Hypothalamus (tissue), 51 donors: Measurements from ENCODE around the gene SENP7.
A peak's percentile ranks its signal among the peaks of the same experiment; 100 is the strongest.
"Not testable (repeated sequence)": the region's sequence is repeated elsewhere in the genome, so short reads cannot be mapped to it uniquely, and the experiment has no call there.

Experiments
- DNase-seq, 51 donors: peaks; one replicate each; lab custom pipeline; 2025; lab: John Stamatoyannopoulos, UW

The SENP7 gene

GRCh38 chr3:101527441-101527840 lies 14.4 kb upstream of the SENP7 start:
- DNase-seq, result no peak

DNA sequence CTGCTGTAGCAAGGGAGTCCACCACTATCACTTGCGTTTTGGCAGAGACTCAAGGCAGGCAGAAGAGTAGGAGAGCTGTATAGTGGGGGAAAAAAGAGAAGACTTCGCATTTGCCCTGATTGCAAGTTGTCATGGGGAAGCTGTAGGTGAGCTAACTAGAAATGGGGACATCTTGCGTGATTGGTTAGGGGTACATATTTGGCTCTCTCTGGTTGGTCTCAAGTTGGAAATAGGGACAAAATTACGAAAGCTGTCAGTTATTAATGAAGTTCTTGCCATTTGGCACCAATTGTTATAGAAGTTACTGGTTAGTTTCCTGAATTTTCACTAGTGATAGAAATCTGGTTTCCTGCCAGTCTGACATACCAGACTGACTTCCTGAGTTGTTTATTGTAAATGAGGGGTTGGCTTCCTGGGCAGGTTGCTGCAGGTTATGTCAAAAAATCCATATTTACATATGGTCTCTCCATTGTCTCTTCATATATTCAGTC lies 8.2 kb upstream of the SENP7 start:
- no peak for DNase-seq

GRCh38 chr3:101519685-101520365 lies 6.8 kb upstream of the SENP7 start:
- no peak for DNase-seq

DNA sequence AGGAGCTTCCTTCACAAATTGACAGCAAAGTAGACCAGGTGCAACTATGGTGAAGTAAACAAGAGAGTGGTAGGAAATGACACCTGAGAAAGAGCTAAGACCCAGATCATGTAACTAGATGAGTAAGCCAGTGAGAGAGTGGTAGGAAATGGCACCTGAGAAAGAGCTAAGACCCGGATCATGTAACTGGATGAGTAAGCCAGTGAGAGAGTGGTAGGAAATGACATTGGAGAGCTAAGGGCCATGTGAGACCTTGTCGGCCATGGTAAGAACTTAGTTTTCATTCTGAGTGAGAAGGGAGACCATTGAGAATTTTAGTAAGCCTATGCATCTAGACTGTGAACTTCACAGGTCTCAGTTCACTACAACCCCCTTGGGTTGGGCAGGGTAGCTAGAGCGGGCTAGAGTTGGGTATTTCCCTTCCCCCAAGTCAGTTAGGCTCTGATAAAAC lies 5.4 kb upstream of the SENP7 start:
- no peak for DNase-seq

DNA sequence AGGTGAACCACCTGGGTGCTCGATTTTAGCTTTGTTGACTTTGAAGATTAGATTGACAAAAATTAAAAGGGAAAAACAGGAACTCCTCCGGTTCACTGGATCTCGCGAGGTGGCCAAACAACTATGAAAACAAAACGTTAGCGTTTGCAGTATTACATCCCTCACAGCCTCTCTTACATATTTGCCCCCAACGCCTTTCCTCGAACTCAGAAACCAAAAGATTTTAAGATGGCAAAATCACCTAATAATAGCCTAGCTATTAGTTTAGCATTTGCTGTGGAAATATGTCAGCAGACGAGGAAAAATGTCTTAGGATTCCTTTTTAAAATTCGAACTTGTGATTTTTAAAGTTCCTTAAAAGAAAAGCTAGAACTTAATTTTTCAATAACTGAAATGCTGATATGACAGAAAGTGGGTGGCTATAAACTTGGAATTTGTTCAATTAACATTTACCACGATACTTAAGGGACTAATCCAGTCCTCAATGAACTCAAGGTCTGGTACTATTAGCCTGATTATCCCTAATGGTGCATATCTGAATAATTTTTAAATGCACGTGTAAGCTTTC lies 491 bp upstream of the SENP7 start:
- no peak for DNase-seq

- DNase-seq, result peak in 1 of 51 donors; percentile 28
These were observed 691 bp downstream of the SENP7 start for GRCh38 chr3:101512396-101512645.

GRCh38 chr3:101509811-101510210 lies 3.2 kb downstream of the SENP7 start:
- DNase-seq, result no peak

- no peak for DNase-seq
These were observed 3.7 kb downstream of the SENP7 start for GRCh38 chr3:101509281-101509680.

DNA sequence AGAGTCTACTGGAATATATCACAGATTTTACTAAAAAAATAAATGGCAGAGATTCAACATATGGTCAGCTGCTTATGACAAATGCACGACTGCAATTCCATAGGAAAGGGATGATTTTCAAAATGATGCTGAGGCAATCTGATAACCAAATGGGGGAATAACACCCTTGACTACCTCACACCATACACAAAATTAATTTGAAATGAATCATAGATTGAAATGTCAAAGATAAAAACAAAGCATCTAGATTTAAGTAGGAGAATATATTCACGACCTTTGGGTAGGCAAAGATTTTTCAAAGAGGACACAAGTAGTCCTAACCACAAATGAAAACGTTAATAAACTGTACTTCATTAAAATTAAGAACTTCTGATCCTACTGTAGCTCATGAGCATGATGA lies 11.2 kb downstream of the SENP7 start:
- DNase-seq, result no peak

- DNase-seq, result no peak
These were observed 12.8 kb downstream of the SENP7 start for GRCh38 chr3:101500208-101500607.

GRCh38 chr3:101497803-101498202 lies 15.2 kb downstream of the SENP7 start:
- no peak for DNase-seq

- DNase-seq, result no peak
These were observed 17.5 kb downstream of the SENP7 start for GRCh38 chr3:101495552-101495951.

GRCh38 chr3:101484805-101485620 lies 28.0 kb downstream of the SENP7 start:
- no peak for DNase-seq

- no peak for DNase-seq
These were observed 34.0 kb downstream of the SENP7 start for GRCh38 chr3:101478980-101479379.

DNA sequence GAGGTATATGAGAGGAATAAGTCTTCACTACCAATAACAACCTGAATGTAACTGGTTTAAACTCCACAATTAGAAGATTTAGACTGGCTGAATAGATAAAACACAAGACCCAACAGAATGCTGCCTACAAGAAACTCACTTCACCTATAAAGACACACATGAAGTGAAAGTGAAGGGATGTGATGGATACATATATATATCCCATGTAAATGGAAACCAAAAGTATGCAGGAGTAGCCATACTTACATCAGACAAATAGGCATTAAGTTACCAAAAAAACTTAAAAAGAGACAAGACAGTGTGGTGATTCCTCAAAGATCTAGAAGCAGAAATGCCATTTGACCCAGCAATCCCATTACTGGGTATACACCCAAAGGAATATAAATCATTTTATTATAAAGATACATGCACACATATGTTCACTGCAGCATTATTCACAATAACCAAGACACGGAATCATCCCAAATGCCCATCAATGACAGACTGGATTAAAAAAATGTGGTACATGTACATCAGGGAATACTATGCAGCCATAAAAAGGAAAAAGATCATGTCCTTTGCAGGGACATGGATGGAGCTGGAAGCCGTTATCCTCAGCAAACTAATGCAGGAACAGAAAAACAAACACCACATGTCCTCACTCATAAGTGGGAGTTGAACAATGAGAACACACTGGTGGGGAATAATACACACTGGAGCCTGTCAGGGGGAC lies 38.0 kb downstream of the SENP7 start:
- not testable (repeated sequence) for DNase-seq

DNA sequence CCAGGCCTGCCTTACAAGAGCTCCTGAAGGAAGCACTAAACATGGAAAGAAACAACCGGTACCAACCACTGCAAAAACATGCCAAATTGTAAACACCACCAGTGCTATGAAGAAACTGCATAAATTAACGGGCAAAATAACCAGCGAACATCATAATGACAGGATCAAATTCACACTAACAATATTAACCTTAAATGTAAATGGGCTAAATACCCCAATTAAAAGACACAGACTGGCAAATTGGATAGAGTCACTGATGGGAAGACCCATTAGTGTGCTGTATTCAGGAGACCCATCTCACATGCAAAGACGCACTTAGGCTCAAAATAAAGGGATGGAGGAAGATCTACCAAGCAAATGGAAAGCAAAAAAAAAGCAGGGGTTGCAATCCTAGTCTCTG lies 44.3 kb downstream of the SENP7 start:
- DNase-seq, result not testable (repeated sequence)

- not testable (repeated sequence) for DNase-seq
These were observed 45.7 kb downstream of the SENP7 start for GRCh38 chr3:101467310-101467663.

GRCh38 chr3:101466465-101467309 lies 46.3 kb downstream of the SENP7 start:
- peak in 1 of 51 donors; percentile 7 for DNase-seq

DNA sequence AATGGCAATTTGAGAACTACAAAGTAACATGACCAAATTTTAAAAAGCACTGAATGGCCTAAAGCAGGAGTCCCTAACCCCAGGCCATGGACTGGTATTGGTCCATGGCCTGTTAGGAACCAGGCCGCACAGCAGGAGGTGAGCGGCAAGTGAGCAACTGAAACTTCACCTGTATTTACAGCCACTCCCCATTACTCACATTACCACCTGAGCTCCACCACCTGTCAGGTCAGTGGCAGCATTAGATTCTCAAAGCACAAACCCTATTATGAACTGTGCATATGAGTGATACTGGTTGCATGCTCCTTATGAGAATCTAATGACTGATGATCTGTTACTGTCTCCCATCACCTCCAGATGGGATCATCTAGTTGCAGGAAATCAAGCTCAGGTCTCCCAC lies 48.8 kb downstream of the SENP7 start:
- no peak for DNase-seq

DNA sequence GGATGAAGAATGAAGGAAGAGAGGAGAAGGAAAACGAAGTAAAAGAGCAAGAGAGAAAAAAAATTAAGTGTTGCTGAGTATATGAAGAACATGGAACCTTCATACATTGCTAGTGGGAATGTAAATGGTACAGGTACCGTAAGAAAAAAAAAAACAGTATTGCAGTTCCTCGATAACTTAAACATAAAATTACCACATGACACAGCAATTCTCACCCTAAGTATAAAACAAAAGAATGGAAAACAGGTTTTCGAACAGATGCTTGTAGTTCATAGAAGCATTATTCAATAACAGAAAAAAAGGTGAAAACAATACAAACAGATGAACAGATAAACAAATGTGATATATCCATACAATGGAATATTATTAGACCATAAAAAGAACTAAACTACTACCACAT lies 51.6 kb downstream of the SENP7 start:
- DNase-seq, result no peak
